ENCODE results near the gene KLK15.
"Not testable (repeated sequence)": the region's sequence is repeated elsewhere in the genome, so short reads cannot be mapped to it uniquely, and the experiment has no call there.

Gene KLK15

GRCh38 chr19:50794876-50795663, 38.3 kb downstream of the KLK15 start:
- DNase-seq: no peak

- DNase-seq: no peak
These were observed 39.1 kb downstream of the KLK15 start for GRCh38 chr19:50794074-50794875.

GRCh38 chr19:50793558-50794065, 39.8 kb downstream of the KLK15 start:
- no peak for DNase-seq

- DNase-seq: no peak
These were observed 40.8 kb downstream of the KLK15 start for GRCh38 chr19:50792272-50793250.

- DNase-seq: no peak
These were observed 41.6 kb downstream of the KLK15 start for GRCh38 chr19:50791594-50792271.

GRCh38 chr19:50790922-50791467, 42.4 kb downstream of the KLK15 start:
- no peak for DNase-seq

GRCh38 chr19:50790396-50790795, 43.0 kb downstream of the KLK15 start, which contains the start of gene ACP4:
Gene ACP4, plus strand, starts transcription at chr19:50790415. Its CDS starts 0 bp downstream, at chr19:50790415.
- no peak for DNase-seq

GRCh38 chr19:50785329-50785728, 48.0 kb downstream of the KLK15 start:
- no peak for DNase-seq

- no peak for DNase-seq
These were observed 48.7 kb downstream of the KLK15 start for GRCh38 chr19:50784710-50785109.

GRCh38 chr19:50783848-50784152, 49.6 kb downstream of the KLK15 start:
- not testable (repeated sequence) for DNase-seq

- DNase-seq: no peak
These were observed 52.5 kb downstream of the KLK15 start for GRCh38 chr19:50780753-50781435.

GRCh38 chr19:50779504-50780457, 53.6 kb downstream of the KLK15 start:
- no peak for DNase-seq

- DNase-seq: no peak
These were observed 54.4 kb downstream of the KLK15 start for GRCh38 chr19:50778906-50779430.

GRCh38 chr19:50777830-50778303, 55.5 kb downstream of the KLK15 start:
- no peak for DNase-seq

GRCh38 chr19:50777261-50777660, 56.1 kb downstream of the KLK15 start:
- DNase-seq: no peak

- no peak for DNase-seq
These were observed 57.2 kb downstream of the KLK15 start for GRCh38 chr19:50776131-50776530.
